GM12878 (cell line): ENCODE data around the gene SLC66A3. TPM values are rescaled to one million over a fixed set of nuclear protein-coding genes. Genes with fewer than 3 reads are reported as not detected.

ENCODE experiments used
- ATAC-seq: fragments of 200-7000 bp; cut with Tn5 transposase; 3 replicates; pipeline ENCODE4 v1.9.1; 2020; ENCODE audit warnings: mild to moderate bottlenecking, moderate library complexity
- BruUV-seq: library from RNA; stranded (reverse); fragments of 400-500 nt; replicated peaks from 2 replicates; lab custom pipeline; 2021; lab: Mats Ljungman, UMichigan
- CTCF ChIA-PET: fragments of 300-600 bp; sonication (Branson Sonifier 250); formaldehyde crosslinking; extraction: SDS; loops from one replicate; lab custom pipeline; 2021; ENCODE audit warnings: inconsistent platforms; lab: Yijun Ruan, JAX
- POLR2A ChIA-PET: fragments of 350-600 bp; formaldehyde crosslinking; extraction: SDS; loops from one replicate; lab custom pipeline; 2021; ENCODE audit warnings: inconsistent platforms; lab: Charles Lee
- RAD21 ChIA-PET: fragments of 300-600 bp; sonication (Branson Sonifier 250); formaldehyde crosslinking; loops from one replicate; lab custom pipeline; 2023; ENCODE audit warnings: antibody characterized with exemption; ENCODE audit not compliant: unreplicated experiment; lab: Charles Lee
- SMC1A ChIA-PET: fragments of 300-600 bp; sonication (Branson Sonifier 250); formaldehyde crosslinking; loops from one replicate; lab custom pipeline; 2023; ENCODE audit not compliant: unreplicated experiment, uncharacterized antibody; lab: Charles Lee
- DNase-seq: peaks from one replicate; pipeline ENCODE4 v3.0.0-alpha.2; 2011; ENCODE audit warnings: low read depth, low spot score
- FAIRE-seq: peaks from 3 replicates; lab custom pipeline; 2011; peaks lifted over from hg19 to GRCh38; lab: Jason Lieb, UNC
- H2AFZ ChIP-seq: 2 replicates; pipeline ENCODE4 v1.6.0; 2011; ENCODE audit warnings: low read depth, low read length, control low read depth; ENCODE audit not compliant: control insufficient read depth
- H3K27ac ChIP-seq: 2 replicates; pipeline ENCODE4 v1.5.1; 2011; ENCODE audit warnings: control low read depth; ENCODE audit not compliant: control insufficient read depth, insufficient read depth
- H3K27me3 ChIP-seq, 2 experiments: replicated peaks in 1 of 2; 2 replicates each; pipeline versions ENCODE4 v1.6.0 to v1.6.1; 2011; ENCODE audit warnings: low read length in 1 of 2; ENCODE audit not compliant: control insufficient read depth in 2 of 2, insufficient read depth in 2 of 2
- H3K36me3 ChIP-seq, 2 experiments: 2 replicates each; pipeline ENCODE4 v1.5.1; 2011; ENCODE audit warnings: low read length in 1 of 2; ENCODE audit not compliant: control insufficient read depth in 2 of 2, insufficient read depth in 2 of 2
- H3K4me1 ChIP-seq: 2 replicates; pipeline ENCODE4 v1.6.1; 2011; ENCODE audit warnings: mild to moderate bottlenecking, low read length, moderate library complexity, mixed read lengths; ENCODE audit not compliant: control insufficient read depth, insufficient read depth
- H3K4me2 ChIP-seq: 2 replicates; pipeline ENCODE4 v1.6.0; 2011; ENCODE audit warnings: control low read depth; ENCODE audit not compliant: control insufficient read depth, insufficient read depth
- H3K4me3 ChIP-seq: fragments of 200-600 bp; sonication (generic); 2 replicates; pipeline ENCODE4 v1.5.1; 2016
- H3K79me2 ChIP-seq: 2 replicates; pipeline ENCODE4 v1.6.0; 2011; ENCODE audit warnings: low read length; ENCODE audit not compliant: control insufficient read depth, insufficient read depth
- H3K9ac ChIP-seq: 2 replicates; pipeline ENCODE4 v1.8.0; 2011; ENCODE audit warnings: low read length, control low read depth, mixed read lengths; ENCODE audit not compliant: control insufficient read depth, insufficient read depth
- H3K9me3 ChIP-seq: replicated peaks from 3 replicates; pipeline ENCODE4 v1.5.1; 2011; ENCODE audit warnings: mild to moderate bottlenecking, low read length; ENCODE audit not compliant: control insufficient read depth, insufficient read depth
- H4K20me1 ChIP-seq: 2 replicates; pipeline ENCODE4 v1.6.0; 2011; ENCODE audit not compliant: control insufficient read depth, insufficient read depth
- EED ChIP-seq: sonication (generic); IDR thresholded peaks from 2 replicates; pipeline ENCODE4 v1.6.1; 2016; ENCODE audit warnings: antibody characterized with exemption, low read depth
- FOXM1 ChIP-seq: IDR thresholded peaks from 2 replicates; pipeline ENCODE4 v1.6.1; 2012; ENCODE audit warnings: low read depth, mild to moderate bottlenecking, inconsistent platforms, low read length, moderate library complexity
- JUNB ChIP-seq: IDR thresholded peaks from 2 replicates; pipeline ENCODE4 v1.6.1; 2016; ENCODE audit warnings: antibody characterized with exemption, mild to moderate bottlenecking
- NFIC ChIP-seq: IDR thresholded peaks from 2 replicates; pipeline ENCODE4 v1.6.1; 2012; ENCODE audit warnings: low read depth, mild to moderate bottlenecking, inconsistent platforms, low read length, moderate library complexity
- NR2C2 ChIP-seq: IDR thresholded peaks from 2 replicates; pipeline ENCODE4 v1.6.1; 2011; ENCODE audit warnings: borderline replicate concordance, low read depth; ENCODE audit not compliant: control insufficient read depth, insufficient read length
- RAD51 ChIP-seq: fragments of 450-650 bp; IDR thresholded peaks from 2 replicates; pipeline ENCODE4 v1.6.1; 2016; ENCODE audit warnings: moderate library complexity, mild to moderate bottlenecking, inconsistent platforms
- RUNX3 ChIP-seq: IDR thresholded peaks from 2 replicates; pipeline ENCODE4 v1.6.1; 2012; ENCODE audit warnings: low read length, inconsistent platforms
- SMARCA5 ChIP-seq: fragments of 450-650 bp; IDR thresholded peaks from 2 replicates; pipeline ENCODE4 v1.6.1; 2017; ENCODE audit warnings: mild to moderate bottlenecking
- SPI1 ChIP-seq: IDR thresholded peaks from 2 replicates; pipeline ENCODE4 v1.6.1; 2011; ENCODE audit warnings: low read depth, mild to moderate bottlenecking, low read length, moderate library complexity, borderline replicate concordance; ENCODE audit not compliant: insufficient read depth
- SREBF2 ChIP-seq: IDR thresholded peaks from 2 replicates; pipeline ENCODE4 v1.6.1; 2012; ENCODE audit warnings: mild to moderate bottlenecking, low read length
- TCF7 ChIP-seq: IDR thresholded peaks from 2 replicates; pipeline ENCODE4 v1.6.1; 2014; ENCODE audit warnings: antibody characterized with exemption, borderline replicate concordance
- ZZZ3 ChIP-seq: IDR thresholded peaks from 2 replicates; pipeline ENCODE4 v1.6.1; 2011; ENCODE audit warnings: low read depth; ENCODE audit not compliant: control insufficient read depth, insufficient read length
- WGBS: methylation state at CpG from one replicate; pipeline ENCODE4 v1.1.6; 2016; ENCODE audit warnings: low lambda C conversion rate; ENCODE audit not compliant: insufficient replicate concordance, insufficient coverage; ENCODE audit errors: missing lambda C conversion rate; 5-methylcytosine and 5-hydroxymethylcytosine counted together
- in situ Hi-C: fragments of 300-500 bp; cut with MboI; formaldehyde crosslinking; loops from 9 replicates; pipeline ENCODE4 v1.14.3; 2018; ENCODE audit warnings: mixed read lengths
- intact Hi-C: fragments of 100-400 bp; cut with micrococcal nuclease; formaldehyde crosslinking; loops from one replicate; pipeline ENCODE4 v1.14.2; 2022; ENCODE audit not compliant: unreplicated experiment
- polyA plus RNA-seq, 11 experiments: library from polyadenylated mRNA; depleted of rRNA in 4 of 11; unstranded in 6 of 11; stranded (reverse) in 5 of 11; fragments of >200 nt; fragmentation: Nextera tagmentation in 4 of 11; fragmentation: Illumina TruSeq in 1 of 11; extraction: Ambion mirVana in 4 of 11; extraction: Trizol in 1 of 11; gene quantifications; 1 replicate in 1 of 11; 2 replicates in 10 of 11; pipeline versions ENCODE4 v1.2.1 to v1.2.3, GENCODE V29; 2011 to 2016; ENCODE audit warnings: inconsistent platforms in 2 of 11, missing spikeins in 2 of 11, low read depth in 1 of 11
- total RNA-seq, 4 experiments: library from RNA; depleted of rRNA in 3 of 4; stranded (reverse); fragments of >200 nt in 3 of 4; fragmentation: Illumina TruSeq in 1 of 4; extraction: Trizol in 1 of 4; gene quantifications; 2 replicates each; pipeline versions ENCODE4 v1.2.1 to v1.2.3, GENCODE V29; 2013 to 2021

Gene SLC66A3
- total and polyA plus RNA-seq, 10 of the 15 experiments (the other 5 are each of a cell fraction or from before 2014, with no cell fraction given) = 1.4 to 14.2 (median 6.4) TPM

- WGBS = 0% methylated on average over 3 of the region's 3 CpGs
- H3K27me3 ChIP-seq = no peaks in the 10 kb centered on the region
- POLR2A ChIA-PET = interaction anchor here (0.7 kb wide), 1 partner anchor 93 kb away, joined by 3 read pairs; no protein-coding TSS in a partner anchor
- BruUV-seq = no TSS peak
- ATAC-seq (peak; percentile 49; the same call in 2 of the 3 replicates), DNase-seq (peak; percentile 2), FAIRE-seq (no peak)
- no peaks in the 10 kb centered on the region for H3K9me3 ChIP-seq
- H3K4me1 ChIP-seq = no peaks in the 10 kb centered on the region
- no peak overlapping the region for H3K27ac ChIP-seq
- intact Hi-C loops = no loop called here
- CTCF ChIA-PET = interaction anchor here (0.9 to 2.2 kb wide), 2 partner anchors 12 to 373 kb away, joined by 3 to 4 read pairs; no protein-coding TSS in a partner anchor
- H3K36me3 ChIP-seq = peaks cover 0 to 13% of the 10 kb centered on the region in 2 experiments
- H3K4me2 ChIP-seq = no peak overlapping the region
- SMC1A ChIA-PET = interaction anchor here (1.0 to 1.3 kb wide), 4 partner anchors 12 to 184 kb away, joined by 3 to 4 read pairs (median 3); no protein-coding TSS in a partner anchor
- H2AFZ ChIP-seq = no peak overlapping the region
- no peaks in the 10 kb centered on the region for H3K79me2 ChIP-seq
- TF ChIP-seq EED (no peak), NR2C2 (no peak), SREBF2 (no peak), RUNX3 (peak; percentile 82), FOXM1 (no peak), ZZZ3 (no peak), RAD51 (0 out of 2 replicates have a peak, but pooled peaks have one; percentile 24), JUNB (peak; percentile 80), SMARCA5 (no peak), TCF7 (0 out of 2 replicates have a peak, but pooled peaks have one; percentile 20), SPI1 (no peak), NFIC (0 out of 2 replicates have a peak, but pooled peaks have one; percentile 27)
- no peak overlapping the region for H3K9ac ChIP-seq
- in situ Hi-C loops = no loop called here
- no peak overlapping the region for H3K4me3 ChIP-seq
- H4K20me1 ChIP-seq = no peaks in the 10 kb centered on the region
- RAD21 ChIA-PET = interaction anchor here (0.9 kb wide), 1 partner anchor 24 kb away, joined by 3 read pairs; no protein-coding TSS in a partner anchor
Measured at GRCh38 chr2:11203480-11203879, 48.2 kb downstream of the SLC66A3 start.
